Left ventricle myocardium inferior (tissue), 1 donor: ENCODE results near the gene NR5A2. TPM values are rescaled to one million over a fixed set of nuclear protein-coding genes. Genes with fewer than 3 reads are reported as not detected.

ENCODE experiments used
- DNase-seq: peaks from one replicate; pipeline ENCODE4 v3.0.0-alpha.2; 2020
- H3K27ac ChIP-seq: fragments of 200-600 bp; replicated peaks from 2 replicates; pipeline ENCODE4 v1.8.0; 2021
- H3K27me3 ChIP-seq: fragments of 200-600 bp; 2 replicates; pipeline ENCODE4 v1.8.0; 2021; ENCODE audit warnings: low read depth
- H3K36me3 ChIP-seq: fragments of 200-600 bp; 2 replicates; pipeline ENCODE4 v1.8.0; 2021
- H3K4me1 ChIP-seq: fragments of 200-600 bp; 2 replicates; pipeline ENCODE4 v1.8.0; 2021
- H3K4me3 ChIP-seq: fragments of 200-600 bp; 2 replicates; pipeline ENCODE4 v1.8.0; 2021; ENCODE audit warnings: mild to moderate bottlenecking, moderate library complexity
- H3K9me3 ChIP-seq: fragments of 200-600 bp; replicated peaks from 2 replicates; pipeline ENCODE4 v1.8.0; 2021
- CTCF ChIP-seq: fragments of 200-600 bp; IDR thresholded peaks from 2 replicates; pipeline ENCODE4 v1.8.0; 2021; ENCODE audit warnings: antibody characterized with exemption, mild to moderate bottlenecking, borderline replicate concordance
- intact Hi-C: fragments of 100-400 bp; cut with micrococcal nuclease; formaldehyde crosslinking; loops from one replicate; pipeline ENCODE4 v1.11.0; 2022
- total RNA-seq: library from RNA; stranded (reverse); fragmentation: NEBNext Ultra II Directional; extraction: Animal tissue kit (Norgen Biotek cat#: 25700); gene quantifications from one replicate; pipeline ENCODE4 v1.2.1, GENCODE V29; 2021
- donor health status: DM: no; HTN: yes; CAD: no; lungs with severe emphysema.

NR5A2 gene
- total RNA-seq, 1 donor from 2014 or later = 1.3 TPM

- Histone ChIP-seq H3K4me1 (no peaks in the 10 kb centered on the region), H3K36me3 (no peaks in the 10 kb centered on the region), H3K4me3 (no peak overlapping the region), H3K27me3 (no peaks in the 10 kb centered on the region), H3K9me3 (no peaks in the 10 kb centered on the region), H3K27ac (no peak overlapping the region)
- TF ChIP-seq CTCF = no peak
- intact Hi-C loops = no loop called here
- no peak for DNase-seq
These were observed 144.8 kb downstream of the NR5A2 start for GRCh38 chr1:200172311-200172710.

- TF ChIP-seq CTCF = no peak
- intact Hi-C loops = no loop called here
- Histone ChIP-seq H3K27me3 (no peaks in the 10 kb centered on the region), H3K9me3 (no peaks in the 10 kb centered on the region), H3K4me3 (no peak overlapping the region), H3K36me3 (no peaks in the 10 kb centered on the region), H3K27ac (no peak overlapping the region), H3K4me1 (peaks cover 3% of the 10 kb centered on the region)
- no peak for DNase-seq
These were observed 145.6 kb downstream of the NR5A2 start for GRCh38 chr1:200173097-200173618.

- no peak overlapping the region for H3K4me3 ChIP-seq
- H3K27me3 ChIP-seq = no peaks in the 10 kb centered on the region
- intact Hi-C loops = no loop called here
- H3K4me1 ChIP-seq = peaks cover 8% of the 10 kb centered on the region
- no peak for TF ChIP-seq CTCF
- no peak overlapping the region for H3K27ac ChIP-seq
- no peaks in the 10 kb centered on the region for H3K9me3 ChIP-seq
- H3K36me3 ChIP-seq = no peaks in the 10 kb centered on the region
- DNase-seq = no peak
These were observed 147.2 kb downstream of the NR5A2 start for GRCh38 chr1:200174525-200175295.

- H3K9me3 ChIP-seq = no peaks in the 10 kb centered on the region
- no peaks in the 10 kb centered on the region for H3K27me3 ChIP-seq
- H3K4me1 ChIP-seq = peaks cover 8% of the 10 kb centered on the region
- no peaks in the 10 kb centered on the region for H3K36me3 ChIP-seq
- no peak overlapping the region for H3K27ac ChIP-seq
- TF ChIP-seq CTCF = no peak
- intact Hi-C loops = no loop called here
- DNase-seq = no peak
- H3K4me3 ChIP-seq = no peak overlapping the region
These were observed 148.7 kb downstream of the NR5A2 start for GRCh38 chr1:200176181-200176580.

- no peaks in the 10 kb centered on the region for H3K27me3 ChIP-seq
- H3K27ac ChIP-seq = no peak overlapping the region
- no peaks in the 10 kb centered on the region for H3K9me3 ChIP-seq
- intact Hi-C loops = no loop called here
- no peak for DNase-seq
- peaks cover 8% of the 10 kb centered on the region for H3K4me1 ChIP-seq
- no peak for TF ChIP-seq CTCF
- H3K4me3 ChIP-seq = no peak overlapping the region
- no peaks in the 10 kb centered on the region for H3K36me3 ChIP-seq
These were observed 149.3 kb downstream of the NR5A2 start for GRCh38 chr1:200176798-200177197.
